HEK293 (cell line): ENCODE measurements around the gene CRIP2.

Source experiments
- EGR2 ChIP-seq: fragments of 450-650 bp; formaldehyde crosslinking; IDR thresholded peaks from 2 replicates; pipeline ENCODE4 v1.5.1; 2016; ENCODE audit warnings: low read depth, missing biosample characterization, missing genetic modification characterization
- GLIS1 ChIP-seq: fragments of 450-650 bp; formaldehyde crosslinking; IDR thresholded peaks from 2 replicates; pipeline ENCODE4 v1.5.1; 2016; ENCODE audit warnings: missing biosample characterization, missing genetic modification characterization
- HOXC10 ChIP-seq: sonication (generic); formaldehyde crosslinking; IDR thresholded peaks from 2 replicates; pipeline ENCODE4 v1.8.1; 2023; ENCODE audit warnings: mild to moderate bottlenecking, missing genetic modification reagents
- KLF16 ChIP-seq: fragments of 450-650 bp; formaldehyde crosslinking; IDR thresholded peaks from 2 replicates; pipeline ENCODE4 v1.5.1; 2017; ENCODE audit warnings: missing biosample characterization, missing genetic modification characterization
- KLF9 ChIP-seq: fragments of 450-650 bp; formaldehyde crosslinking; IDR thresholded peaks from 2 replicates; pipeline ENCODE4 v1.5.1; 2016; ENCODE audit warnings: missing biosample characterization, missing genetic modification characterization, low read depth
- SETDB1 ChIP-seq: IDR thresholded peaks from one replicate; pipeline ENCODE4 v1.6.1; 2017; ENCODE audit warnings: mild to moderate bottlenecking, low read length, moderate library complexity, mixed read lengths; ENCODE audit not compliant: insufficient read length
- SP2 ChIP-seq: fragments of 450-650 bp; formaldehyde crosslinking; IDR thresholded peaks from 2 replicates; pipeline ENCODE4 v1.5.1; 2016; ENCODE audit warnings: missing biosample characterization, missing genetic modification characterization
- ZBTB11 ChIP-seq: fragments of 450-650 bp; formaldehyde crosslinking; conservative IDR thresholded peaks from 2 replicates; pipeline ENCODE4 v1.5.1; 2016; ENCODE audit warnings: low read depth, missing biosample characterization, missing genetic modification characterization
- ZBTB26 ChIP-seq: fragments of 450-650 bp; formaldehyde crosslinking; optimal IDR thresholded peaks from 2 replicates; pipeline ENCODE3; 2016; ENCODE audit warnings: missing biosample characterization, mild to moderate bottlenecking, missing genetic modification characterization
- ZBTB48 ChIP-seq: fragments of 450-650 bp; formaldehyde crosslinking; IDR thresholded peaks from 2 replicates; pipeline ENCODE4 v1.5.1; 2016; ENCODE audit warnings: missing biosample characterization, missing genetic modification characterization
- ZNF10 ChIP-seq: fragments of 450-650 bp; formaldehyde crosslinking; IDR thresholded peaks from 2 replicates; pipeline ENCODE4 v1.5.1; 2017; ENCODE audit warnings: missing biosample characterization, missing genetic modification characterization
- ZNF140 ChIP-seq: fragments of 450-650 bp; formaldehyde crosslinking; IDR thresholded peaks from 2 replicates; pipeline ENCODE4 v1.5.1; 2016; ENCODE audit warnings: missing biosample characterization, missing genetic modification characterization
- ZNF155 ChIP-seq: fragments of 450-650 bp; formaldehyde crosslinking; IDR thresholded peaks from 2 replicates; pipeline ENCODE4 v1.5.1; 2016; ENCODE audit warnings: missing biosample characterization, missing genetic modification characterization
- ZNF174 ChIP-seq: fragments of 450-650 bp; formaldehyde crosslinking; IDR thresholded peaks from 2 replicates; pipeline ENCODE4 v1.5.0; 2017; ENCODE audit warnings: missing biosample characterization, mild to moderate bottlenecking, missing genetic modification characterization
- ZNF24 ChIP-seq: fragments of 450-650 bp; formaldehyde crosslinking; IDR thresholded peaks from 2 replicates; pipeline ENCODE4 v1.5.1; 2016; ENCODE audit warnings: missing biosample characterization, missing genetic modification characterization
- ZNF26 ChIP-seq: fragments of 450-650 bp; formaldehyde crosslinking; IDR thresholded peaks from 2 replicates; pipeline ENCODE4 v1.5.1; 2016; ENCODE audit warnings: missing biosample characterization, missing genetic modification characterization
- ZNF280C ChIP-seq: fragments of 450-650 bp; formaldehyde crosslinking; IDR thresholded peaks from 2 replicates; pipeline ENCODE4 v1.5.1; 2016; ENCODE audit warnings: missing biosample characterization, missing genetic modification characterization
- ZNF292 ChIP-seq: fragments of 450-650 bp; formaldehyde crosslinking; IDR thresholded peaks from 2 replicates; pipeline ENCODE4 v1.5.1; 2016; ENCODE audit warnings: low read depth, missing biosample characterization, missing genetic modification characterization, borderline replicate concordance
- ZNF354C ChIP-seq: fragments of 450-650 bp; formaldehyde crosslinking; IDR thresholded peaks from 2 replicates; pipeline ENCODE4 v1.5.1; 2016; ENCODE audit warnings: missing biosample characterization, missing genetic modification characterization, low read depth, borderline replicate concordance
- ZNF366 ChIP-seq: fragments of 450-650 bp; formaldehyde crosslinking; conservative IDR thresholded peaks from 2 replicates; pipeline ENCODE4 v1.5.1; 2016; ENCODE audit warnings: missing biosample characterization, missing genetic modification characterization
- ZNF433 ChIP-seq: fragments of 450-650 bp; formaldehyde crosslinking; IDR thresholded peaks from 2 replicates; pipeline ENCODE4 v1.5.1; 2016; ENCODE audit warnings: missing biosample characterization, missing genetic modification characterization, low read depth
- ZNF549 ChIP-seq: fragments of 450-650 bp; IDR thresholded peaks from 2 replicates; pipeline ENCODE4 v1.5.1; 2018; ENCODE audit warnings: missing biosample characterization, missing genetic modification characterization, mild to moderate bottlenecking, inconsistent platforms, moderate library complexity
- ZNF558 ChIP-seq: fragments of 450-650 bp; formaldehyde crosslinking; IDR thresholded peaks from 2 replicates; pipeline ENCODE4 v1.5.1; 2016; ENCODE audit warnings: missing biosample characterization, missing genetic modification characterization
- ZNF600 ChIP-seq: fragments of 450-650 bp; formaldehyde crosslinking; IDR thresholded peaks from 2 replicates; pipeline ENCODE4 v1.5.1; 2016; ENCODE audit warnings: missing biosample characterization, missing genetic modification characterization
- ZNF621 ChIP-seq: fragments of 450-650 bp; formaldehyde crosslinking; IDR thresholded peaks from 2 replicates; pipeline ENCODE4 v1.5.1; 2017; ENCODE audit warnings: missing biosample characterization, missing genetic modification characterization
- ZNF654 ChIP-seq: fragments of 450-650 bp; formaldehyde crosslinking; IDR thresholded peaks from 2 replicates; pipeline ENCODE4 v1.5.1; 2016; ENCODE audit warnings: low read depth, missing biosample characterization, missing genetic modification characterization
- ZNF664 ChIP-seq: fragments of 450-650 bp; formaldehyde crosslinking; IDR thresholded peaks from 2 replicates; pipeline ENCODE4 v1.5.1; 2016; ENCODE audit warnings: missing biosample characterization, missing genetic modification characterization
- ZNF670 ChIP-seq: fragments of 450-650 bp; formaldehyde crosslinking; IDR thresholded peaks from 2 replicates; pipeline ENCODE4 v1.5.1; 2016; ENCODE audit warnings: missing biosample characterization, missing genetic modification characterization, low read depth
- ZNF785 ChIP-seq: fragments of 450-650 bp; formaldehyde crosslinking; IDR thresholded peaks from 2 replicates; pipeline ENCODE4 v1.5.1; 2016; ENCODE audit warnings: missing biosample characterization, missing genetic modification characterization
- ZNF837 ChIP-seq: fragments of 450-650 bp; formaldehyde crosslinking; IDR thresholded peaks from 2 replicates; pipeline ENCODE4 v1.5.1; 2016; ENCODE audit warnings: missing biosample characterization, missing genetic modification characterization
- ZSCAN4 ChIP-seq: fragments of 450-650 bp; formaldehyde crosslinking; IDR thresholded peaks from 2 replicates; pipeline ENCODE4 v1.5.1; 2017; ENCODE audit warnings: missing biosample characterization, missing genetic modification characterization
- ZXDB ChIP-seq: fragments of 450-650 bp; formaldehyde crosslinking; IDR thresholded peaks from 2 replicates; pipeline ENCODE4 v1.5.1; 2016; ENCODE audit warnings: missing biosample characterization, missing genetic modification characterization

The CRIP2 gene

GRCh38 chr14:105470350-105471296 lies 4.0 kb upstream of the CRIP2 start (continued):
- TF ChIP-seq ZNF292 (tag by site-specific recombination) (no peak), ZSCAN4 (tag by site-specific recombination) (no peak), SETDB1 (no peak), ZNF24 (tag by site-specific recombination) (no peak), ZNF155 (tag by site-specific recombination) (no peak), ZNF280C (tag by site-specific recombination) (no peak), KLF16 (tag by site-specific recombination) (no peak), ZNF664 (no peak), ZBTB48 (no peak), ZNF654 (tag by site-specific recombination) (no peak), ZXDB (tag by site-specific recombination) (no peak), ZNF837 (tag by site-specific recombination) (no peak), GLIS1 (tag by site-specific recombination) (peak; percentile 100), ZNF670 (tag by site-specific recombination) (no peak), ZNF621 (no peak), HOXC10 (CRISPR knock-in tag) (no peak), ZNF354C (no peak), KLF9 (0 out of 2 replicates have a peak, but pooled peaks have one; percentile 11), ZBTB11 (tag by site-specific recombination) (no peak), EGR2 (tag by site-specific recombination) (no peak), ZNF549 (no peak), ZNF433 (tag by site-specific recombination) (no peak), ZNF26 (no peak), ZNF600 (peak; percentile 67), ZNF140 (no peak), ZNF558 (tag by site-specific recombination) (no peak), ZNF10 (tag by site-specific recombination) (no peak), SP2 (tag by site-specific recombination) (0 out of 2 replicates have a peak, but pooled peaks have one; percentile 6), ZBTB26 (tag by site-specific recombination) (no peak), ZNF174 (no peak), ZNF785 (tag by site-specific recombination) (no peak), ZNF366 (tag by site-specific recombination) (no peak)
